NCI-H510A (cell line): ENCODE data around the gene PMPCA.
"Not testable (repeated sequence)": the region's sequence is repeated elsewhere in the genome, so short reads cannot be mapped to it uniquely, and the experiment has no call there.

ENCODE experiments used
- DNase-seq: peaks from one replicate; lab custom pipeline; 2025; lab: John Stamatoyannopoulos, UW

Gene PMPCA

DNA sequence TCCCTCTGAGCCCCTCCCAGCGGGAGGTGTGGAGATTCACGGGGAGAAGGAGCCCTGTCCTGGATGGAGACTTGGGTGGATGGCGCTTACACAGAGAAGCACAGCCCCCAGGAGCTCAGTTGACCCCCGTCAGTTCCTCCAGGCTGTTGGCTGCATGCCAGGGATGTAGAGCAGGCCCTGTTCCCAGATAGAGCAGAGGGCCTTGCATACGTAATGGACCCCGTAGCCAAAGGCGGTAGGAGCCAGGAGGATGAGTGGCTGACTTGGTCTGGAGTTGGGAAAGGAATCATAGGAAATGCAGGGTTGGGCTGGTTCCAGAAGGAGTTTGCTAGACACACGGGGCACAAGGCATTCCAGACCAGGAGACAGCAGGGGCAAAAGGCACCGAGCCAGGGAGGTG lies 2.5 kb downstream of the PMPCA start:
- no peak for DNase-seq

DNA sequence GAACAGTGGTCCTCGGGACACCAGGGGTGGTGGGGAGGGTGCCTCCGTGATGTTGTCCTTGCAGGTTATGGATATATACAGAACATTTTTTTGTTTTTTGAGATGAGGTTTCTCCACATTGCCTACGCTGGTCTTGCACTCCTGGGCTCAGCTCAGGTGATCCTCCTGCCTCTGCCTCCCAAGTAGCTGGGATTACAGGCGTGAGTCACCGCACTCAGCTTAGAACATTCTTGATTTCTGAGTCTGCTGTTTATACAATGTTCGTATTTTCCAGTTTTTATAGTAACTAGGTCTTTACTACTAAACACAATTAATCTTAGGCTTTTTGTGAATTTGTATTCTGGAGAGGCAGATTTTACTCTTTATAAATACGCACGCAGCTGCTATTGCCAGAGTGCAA lies 6.0 kb downstream of the PMPCA start:
- no peak for DNase-seq

DNA sequence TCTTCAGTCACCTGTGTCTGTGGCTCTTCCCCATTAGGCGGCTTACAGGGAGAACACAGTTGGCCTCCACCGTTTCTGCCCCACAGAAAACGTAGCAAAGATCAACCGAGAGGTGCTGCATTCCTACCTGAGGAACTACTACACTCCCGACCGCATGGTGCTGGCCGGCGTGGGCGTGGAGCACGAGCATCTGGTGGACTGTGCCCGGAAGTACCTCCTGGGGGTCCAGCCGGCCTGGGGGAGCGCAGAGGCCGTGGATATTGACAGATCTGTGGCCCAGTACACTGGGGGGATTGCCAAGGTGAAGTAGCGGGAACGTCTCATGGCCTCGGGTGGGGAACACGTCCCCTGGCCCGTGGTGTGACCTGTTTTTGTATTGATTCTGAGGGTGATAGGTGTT lies 6.5 kb downstream of the PMPCA start:
- no peak for DNase-seq

DNA sequence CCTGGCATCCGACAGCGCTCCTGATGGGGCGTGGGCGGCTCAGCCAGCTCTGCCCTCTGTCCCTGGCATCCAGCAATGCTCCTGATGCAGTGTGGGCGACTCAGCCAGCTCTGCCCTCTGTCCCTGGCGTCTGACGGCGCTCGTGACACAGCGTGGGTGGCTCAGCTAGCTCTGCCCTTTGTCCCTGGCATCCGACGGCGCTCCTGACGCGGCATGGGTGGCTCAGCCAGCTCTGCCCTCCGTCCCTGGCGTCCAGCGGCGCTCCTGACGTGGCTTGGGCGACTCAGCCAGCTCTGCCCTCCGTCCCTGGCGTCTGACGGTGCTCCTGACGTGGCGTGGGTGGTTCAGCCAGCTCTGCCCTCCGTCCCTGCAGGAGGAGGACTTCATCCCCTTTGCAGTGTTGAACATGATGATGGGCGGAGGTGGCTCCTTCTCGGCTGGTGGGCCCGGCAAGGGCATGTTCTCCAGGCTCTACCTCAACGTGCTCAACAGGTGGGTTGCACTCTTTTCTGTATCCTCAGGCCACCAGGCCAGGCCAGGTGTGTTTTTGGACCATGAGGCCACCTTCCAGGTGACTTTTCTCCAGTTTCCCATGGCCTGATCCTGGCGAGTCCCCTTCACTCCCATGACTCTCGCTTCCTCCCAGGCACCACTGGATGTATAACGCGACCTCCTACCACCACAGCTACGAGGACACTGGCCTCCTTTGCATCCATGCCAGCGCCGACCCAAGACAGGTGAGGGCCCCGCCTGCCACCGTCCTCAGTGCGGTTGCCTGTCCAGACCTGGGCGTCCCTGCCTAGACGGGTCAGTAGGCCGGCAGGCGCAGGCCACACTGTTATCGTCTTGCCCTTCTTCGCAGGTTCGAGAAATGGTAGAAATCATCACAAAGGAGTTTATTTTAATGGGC lies 8.0 kb downstream of the PMPCA start:
- no peak for DNase-seq

DNA sequence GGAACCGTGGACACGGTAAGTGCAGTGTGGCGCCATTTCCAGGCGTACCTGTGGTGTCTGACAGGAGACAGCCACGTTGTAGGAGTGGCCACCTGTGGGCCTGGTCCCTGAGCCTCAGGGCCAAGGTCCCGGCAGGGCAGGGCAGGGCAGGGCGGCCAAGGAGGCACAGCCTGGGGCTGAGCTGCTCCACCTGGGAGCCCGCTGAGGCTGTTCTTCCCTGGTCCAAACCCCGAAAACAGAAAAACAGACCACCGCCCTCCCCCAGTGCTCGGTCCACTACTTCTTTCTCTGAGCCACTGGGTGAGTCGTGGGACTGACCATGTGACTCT lies 8.6 kb downstream of the PMPCA start:
- DNase-seq, result no peak

DNA sequence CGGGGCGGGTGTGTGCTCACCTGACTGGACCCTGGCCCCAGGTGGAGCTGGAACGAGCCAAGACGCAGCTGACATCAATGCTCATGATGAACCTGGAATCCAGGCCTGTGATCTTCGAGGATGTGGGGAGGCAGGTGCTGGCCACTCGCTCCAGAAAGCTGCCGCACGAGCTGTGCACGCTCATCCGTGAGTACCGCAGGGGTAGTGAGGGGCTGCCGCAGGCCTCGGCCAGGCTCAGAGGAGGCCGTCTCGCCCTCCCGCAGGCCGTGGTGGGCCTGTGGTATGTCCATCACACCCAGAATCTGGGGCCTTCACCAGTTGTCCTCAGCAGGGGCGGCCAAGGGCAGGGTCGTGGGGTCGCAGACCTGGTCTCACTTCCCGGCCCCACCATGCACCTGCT lies 11.3 kb downstream of the PMPCA start:
- no peak for DNase-seq

DNA sequence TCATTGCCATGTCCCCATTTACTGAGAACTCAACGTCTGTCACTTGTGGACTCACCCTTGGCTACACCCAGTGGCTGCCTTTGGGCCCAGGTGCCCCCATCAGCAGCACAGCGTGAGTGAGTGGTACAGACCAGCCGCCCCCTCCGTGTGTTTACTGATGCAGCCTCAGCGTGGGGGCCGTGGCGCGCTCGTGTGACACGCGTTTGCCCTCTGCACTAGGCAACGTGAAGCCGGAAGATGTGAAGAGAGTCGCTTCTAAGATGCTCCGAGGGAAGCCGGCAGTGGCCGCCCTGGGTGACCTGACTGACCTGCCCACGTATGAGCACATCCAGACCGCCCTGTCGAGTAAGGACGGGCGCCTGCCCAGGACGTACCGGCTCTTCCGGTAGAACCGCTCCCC lies 12.4 kb downstream of the PMPCA start:
- DNase-seq, result no peak

DNA sequence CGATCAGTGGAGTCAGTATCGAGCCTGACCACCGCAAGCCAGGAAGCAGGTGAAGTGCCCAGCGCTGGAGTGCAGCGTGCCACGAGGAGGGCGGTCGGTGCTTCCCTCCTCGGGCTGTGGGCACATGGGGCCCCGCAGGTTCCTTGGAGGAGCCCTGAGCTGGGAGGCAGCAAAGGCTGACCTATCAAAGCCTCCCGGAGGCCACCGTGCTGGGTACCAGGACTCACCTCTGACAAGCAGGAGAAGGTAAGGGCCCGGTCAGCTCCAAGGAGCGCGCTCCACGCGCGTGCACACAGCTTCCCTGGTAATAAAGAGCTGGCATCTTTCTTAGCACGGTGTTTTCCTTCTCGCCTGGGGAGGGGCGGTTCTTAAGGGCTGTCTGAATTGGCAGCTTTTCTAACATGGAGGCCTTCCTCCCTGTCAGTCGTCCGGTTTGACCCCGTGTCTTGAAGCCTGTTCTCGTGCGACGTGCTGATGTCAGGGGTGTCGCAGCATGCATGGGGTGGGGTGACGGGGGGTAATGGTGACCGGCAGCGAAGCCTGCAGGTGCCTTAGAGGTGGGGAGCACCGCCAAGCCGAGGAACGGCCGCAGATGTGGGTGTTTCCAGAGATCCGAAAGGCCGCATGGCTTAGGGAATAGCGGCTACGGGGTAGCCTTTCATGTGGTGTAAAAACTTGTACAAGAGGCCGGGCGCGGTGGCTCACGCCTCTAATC lies 13.1 kb downstream of the PMPCA start:
- no peak for DNase-seq

DNA sequence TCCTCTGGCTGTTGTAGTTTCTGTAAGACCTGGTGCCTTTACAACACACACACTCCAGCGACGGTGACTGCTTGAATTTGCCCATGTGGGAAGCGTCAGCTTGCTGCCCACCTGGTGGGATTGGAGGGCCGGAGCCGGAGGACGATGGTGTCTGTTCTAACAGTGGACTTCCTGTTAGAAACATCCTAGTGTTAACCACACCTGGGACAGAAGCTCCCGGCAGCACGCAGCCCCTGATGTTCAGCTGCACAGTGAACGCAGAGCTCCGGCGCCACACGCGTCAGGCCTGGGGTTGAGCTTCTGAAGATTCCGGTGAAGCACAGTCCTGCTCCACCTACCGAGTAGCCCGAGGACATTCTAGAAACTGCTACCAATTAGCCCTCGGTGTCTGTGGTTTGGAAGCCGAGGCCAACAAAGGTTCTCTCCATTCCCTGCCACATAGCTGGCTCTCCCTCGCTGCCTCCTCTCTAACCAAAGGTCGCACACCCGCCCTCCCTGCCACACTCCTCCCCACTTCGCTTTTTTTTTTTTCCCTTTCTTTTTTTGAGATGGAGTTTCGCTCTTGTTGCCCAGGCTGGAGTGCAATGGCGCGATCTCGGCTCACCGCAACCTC lies 14.4 kb downstream of the PMPCA start:
- DNase-seq, result no peak

DNA sequence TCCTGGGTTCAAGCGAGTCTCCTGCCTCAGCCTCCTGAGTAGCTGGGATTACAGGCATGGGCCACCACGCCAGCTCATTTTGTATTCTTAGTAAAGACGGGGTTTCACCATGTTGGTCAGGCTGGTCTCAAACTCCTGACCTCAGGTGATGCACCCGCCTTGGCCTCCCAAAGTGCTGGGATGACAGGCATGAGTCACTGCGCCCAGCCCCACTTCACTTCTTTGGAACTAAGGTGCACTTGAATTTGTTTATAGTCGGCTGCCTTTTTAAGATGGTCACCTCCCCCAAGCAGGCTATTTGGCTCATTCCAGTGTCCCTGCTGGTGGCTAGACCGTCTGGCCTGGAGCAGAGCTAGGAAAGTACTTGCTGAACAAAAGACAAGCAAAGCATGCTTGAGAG lies 14.9 kb downstream of the PMPCA start:
- DNase-seq, result not testable (repeated sequence)

DNA sequence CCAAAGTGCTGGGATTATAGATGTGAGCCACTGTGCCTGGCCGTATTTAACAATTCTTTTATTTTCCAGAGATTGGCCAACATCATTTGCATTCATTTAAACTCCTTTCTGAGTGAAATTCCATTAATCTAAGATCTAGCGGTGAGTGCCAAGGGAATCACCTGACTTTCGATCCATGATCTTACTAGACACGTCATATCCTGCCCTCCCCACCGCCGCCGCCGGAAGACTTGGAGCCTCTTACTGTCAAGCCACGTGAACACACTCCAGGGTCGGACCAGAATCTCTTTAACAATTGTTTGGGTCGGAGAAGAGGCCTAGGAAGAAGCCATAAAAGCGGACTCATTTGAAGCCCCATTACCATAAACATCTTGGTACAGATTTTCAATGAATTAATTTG lies 16.3 kb downstream of the PMPCA start:
- no peak for DNase-seq

DNA sequence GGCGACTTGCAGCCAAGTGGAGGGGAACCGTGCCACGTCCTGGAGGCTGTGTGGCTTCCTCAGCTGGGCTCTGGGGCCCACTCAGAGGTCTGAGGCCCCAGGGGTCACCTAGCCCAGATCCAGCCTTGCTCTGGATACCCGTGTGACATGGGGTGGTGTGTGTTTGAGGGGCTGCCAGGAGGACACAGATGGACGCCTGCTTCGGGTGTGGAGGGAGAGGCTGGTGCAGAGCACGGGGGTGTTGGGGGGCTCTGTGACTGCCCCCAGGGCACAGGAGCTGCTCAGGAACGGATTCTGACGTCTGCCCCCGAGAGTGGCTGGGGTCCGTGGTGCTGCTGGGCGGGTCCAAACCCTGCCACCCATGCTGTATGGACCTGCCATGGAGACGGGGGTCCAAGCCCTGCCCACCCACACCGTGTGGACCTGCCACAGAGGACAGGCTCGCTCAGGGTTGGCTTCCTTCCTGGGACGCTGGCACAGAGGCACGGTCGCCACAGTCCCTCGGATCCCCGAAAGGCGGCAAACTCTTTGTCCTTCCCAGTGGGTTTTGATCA lies 18.7 kb downstream of the PMPCA start:
- no peak for DNase-seq

DNA sequence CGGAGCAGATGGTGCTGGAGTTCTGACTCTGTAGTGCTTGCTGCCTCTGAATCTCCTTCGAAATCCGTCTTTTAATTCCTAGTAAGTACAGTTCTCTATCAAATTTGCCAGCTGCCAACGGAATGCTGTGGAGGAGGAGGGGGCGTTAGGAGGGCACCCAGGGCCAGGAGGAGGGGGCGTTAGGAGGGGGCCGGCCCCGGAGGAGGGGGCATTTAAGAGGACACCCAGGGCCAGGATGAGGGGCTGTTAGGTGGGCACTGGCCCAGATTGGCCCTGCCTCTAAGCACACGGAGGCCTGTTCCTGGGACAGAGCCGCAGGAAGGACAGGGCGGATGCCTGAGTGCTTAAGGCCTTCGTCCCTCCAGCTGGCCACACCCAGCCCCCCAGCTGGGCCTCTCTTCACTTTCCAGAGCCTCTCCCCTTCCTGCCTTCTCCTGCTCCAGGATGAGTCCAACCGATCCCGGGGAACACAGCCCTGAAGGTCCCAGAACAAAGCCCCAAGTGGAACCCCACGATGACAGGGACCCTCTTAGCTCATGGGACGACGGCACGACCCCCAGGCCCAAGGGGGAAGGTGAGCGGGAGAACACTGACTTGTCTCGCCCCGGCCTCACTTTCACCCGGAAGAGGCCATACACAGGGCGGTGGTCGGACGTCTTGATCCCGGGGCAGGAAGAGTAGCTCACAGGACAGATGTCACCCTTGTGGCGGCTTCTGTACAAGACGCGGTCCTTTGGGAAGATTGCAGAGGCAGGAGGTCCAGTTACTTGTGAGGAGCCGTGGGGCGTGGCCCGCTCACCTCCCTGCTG lies 19.4 kb downstream of the PMPCA start:
- DNase-seq, result no peak

DNA sequence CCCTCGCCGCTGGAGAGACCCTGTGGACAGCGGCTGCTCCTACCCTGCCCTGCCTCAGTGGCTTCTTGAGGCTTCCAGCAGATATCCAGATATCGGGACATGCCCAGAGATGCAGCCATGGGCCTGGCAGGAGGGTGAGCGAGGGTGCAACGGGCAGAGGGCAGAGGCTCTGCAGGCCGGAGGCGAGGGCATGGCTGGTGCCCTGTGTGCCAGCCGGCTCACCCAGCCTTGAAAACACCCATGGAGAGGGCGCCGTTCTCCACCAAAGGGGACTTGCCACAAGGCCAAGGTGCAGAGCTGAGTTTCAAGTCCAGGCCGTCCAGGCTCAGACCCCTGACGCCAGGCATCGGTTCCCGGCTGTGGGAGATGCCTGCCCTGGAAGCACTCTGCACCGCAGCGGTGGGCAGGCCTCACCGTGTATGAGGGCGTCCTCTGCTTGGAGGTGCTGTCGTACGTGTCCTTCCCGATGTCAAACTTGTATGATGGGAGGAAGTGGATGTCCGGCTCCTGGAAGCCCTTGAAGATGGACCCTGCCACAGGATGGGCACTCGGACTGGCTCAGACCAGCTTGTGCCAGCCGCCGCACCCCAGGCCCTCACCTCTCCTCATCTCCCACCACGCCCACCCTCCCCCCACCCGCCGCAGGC lies 20.3 kb downstream of the PMPCA start:
- no peak for DNase-seq

DNA sequence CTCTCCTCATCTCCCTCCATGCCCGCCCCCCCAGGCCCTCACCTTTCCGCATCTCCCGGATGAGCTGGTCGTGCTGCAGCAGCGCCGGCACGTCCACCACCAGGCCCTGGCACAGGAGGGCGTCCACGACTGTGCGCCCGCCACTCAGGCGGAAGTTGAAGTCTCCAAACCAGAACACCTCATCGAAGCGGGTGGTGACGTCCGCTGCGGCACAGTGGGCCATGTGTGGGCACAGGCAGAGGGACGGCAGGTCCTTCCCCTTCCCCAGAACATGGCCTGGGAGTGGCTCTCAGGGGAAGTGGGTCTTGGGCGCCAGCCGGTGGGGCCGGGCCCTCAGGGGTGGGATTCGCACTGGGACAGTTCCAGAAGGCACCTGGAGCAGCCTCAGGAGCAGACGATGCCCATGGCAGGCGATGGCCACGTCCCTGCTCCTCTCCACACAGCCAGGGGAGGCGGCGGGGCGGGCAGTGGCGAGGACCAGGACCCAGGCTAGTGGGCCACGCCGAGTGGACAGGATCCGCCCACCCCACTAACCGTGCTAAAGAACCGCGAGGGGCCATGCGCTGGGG lies 21.4 kb downstream of the PMPCA start:
- DNase-seq, result no peak

DNA sequence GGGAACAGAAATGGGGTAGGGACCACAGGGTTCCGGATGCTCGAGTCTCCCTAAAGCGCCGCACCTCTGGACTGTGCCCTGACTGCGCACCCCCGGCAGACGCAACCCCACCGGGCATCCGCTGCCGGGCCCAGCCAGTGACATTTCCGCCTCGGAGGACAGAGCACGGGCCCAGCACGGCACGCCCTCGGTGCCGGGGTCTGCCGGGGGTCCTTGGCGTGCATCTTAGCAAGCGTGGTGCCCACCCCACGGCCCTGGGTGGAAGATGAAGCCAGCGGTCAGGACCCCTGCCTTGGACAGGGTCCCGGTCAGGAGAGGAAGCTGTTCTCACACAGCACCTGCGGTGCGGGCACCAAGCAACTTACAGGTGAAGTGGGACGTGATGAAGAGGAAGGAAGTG lies 22.1 kb downstream of the PMPCA start:
- no peak for DNase-seq

DNA sequence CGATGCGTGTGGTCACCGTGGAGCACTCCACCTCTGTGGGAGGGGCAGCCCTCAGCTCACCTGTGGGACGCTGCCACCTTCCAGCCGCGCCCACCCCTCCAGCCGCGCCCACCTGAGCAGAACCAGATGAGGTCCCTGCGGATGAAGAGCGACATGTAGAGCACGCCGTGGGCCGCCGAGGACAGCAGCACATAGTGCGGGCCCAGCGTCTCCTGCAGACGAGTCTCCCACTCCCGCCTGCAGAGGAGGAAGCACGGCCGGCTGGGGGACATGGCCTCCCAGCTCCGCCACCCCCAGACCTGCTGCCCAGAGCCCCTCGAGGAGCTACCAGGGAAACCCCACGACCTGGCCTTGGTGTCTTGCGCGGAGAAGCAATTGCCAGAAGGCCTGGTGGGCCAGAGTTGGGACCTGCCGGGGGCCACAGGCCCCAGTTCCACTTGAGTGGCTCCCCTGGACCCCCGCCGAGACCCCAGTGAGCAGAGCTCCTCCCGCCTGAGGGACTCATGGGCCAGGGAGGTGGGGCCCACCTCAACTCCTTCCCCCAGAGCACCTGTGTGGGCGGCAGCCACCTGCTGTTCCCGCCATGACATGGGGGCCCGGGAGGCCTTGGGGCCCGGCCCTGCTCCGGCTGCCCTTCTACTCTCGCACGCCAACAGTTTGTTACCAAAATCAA lies 22.7 kb downstream of the PMPCA start:
- DNase-seq, result no peak

DNA sequence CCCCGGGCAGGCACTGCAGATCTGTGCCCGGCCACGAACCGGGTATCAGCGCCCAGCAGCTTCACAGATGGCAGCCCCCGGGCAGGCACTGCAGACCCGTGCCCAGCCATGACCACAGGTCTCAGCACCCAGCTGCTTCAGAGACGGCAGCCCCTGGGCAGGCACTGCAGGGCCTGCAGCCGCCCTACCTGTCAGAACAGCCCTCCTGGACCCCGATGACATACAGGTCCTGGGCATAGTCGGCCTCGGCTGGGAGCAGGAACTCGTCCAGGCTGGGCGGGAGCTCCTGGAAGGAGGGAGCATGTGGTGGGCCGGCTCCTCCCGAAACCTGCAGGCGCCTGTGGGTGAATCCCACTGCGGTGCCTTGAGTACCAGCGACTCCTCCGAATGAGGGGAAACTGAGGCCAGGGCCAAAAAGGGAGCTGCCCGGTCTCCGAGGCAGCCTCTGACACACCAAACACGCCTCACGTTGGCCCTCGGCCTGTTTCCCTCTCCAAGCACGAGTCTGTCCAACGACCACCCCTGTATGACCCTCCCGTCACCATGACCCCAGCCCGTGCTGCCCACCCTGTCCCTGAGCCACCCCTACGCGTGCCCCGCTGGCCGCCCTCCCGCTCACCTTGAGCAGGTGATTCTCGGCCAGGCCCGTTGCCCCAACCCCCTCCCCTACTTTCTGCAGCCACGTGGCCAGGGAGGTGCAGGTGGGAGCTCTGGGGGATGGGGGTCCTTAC lies 23.6 kb downstream of the PMPCA start:
- no peak for DNase-seq

DNA sequence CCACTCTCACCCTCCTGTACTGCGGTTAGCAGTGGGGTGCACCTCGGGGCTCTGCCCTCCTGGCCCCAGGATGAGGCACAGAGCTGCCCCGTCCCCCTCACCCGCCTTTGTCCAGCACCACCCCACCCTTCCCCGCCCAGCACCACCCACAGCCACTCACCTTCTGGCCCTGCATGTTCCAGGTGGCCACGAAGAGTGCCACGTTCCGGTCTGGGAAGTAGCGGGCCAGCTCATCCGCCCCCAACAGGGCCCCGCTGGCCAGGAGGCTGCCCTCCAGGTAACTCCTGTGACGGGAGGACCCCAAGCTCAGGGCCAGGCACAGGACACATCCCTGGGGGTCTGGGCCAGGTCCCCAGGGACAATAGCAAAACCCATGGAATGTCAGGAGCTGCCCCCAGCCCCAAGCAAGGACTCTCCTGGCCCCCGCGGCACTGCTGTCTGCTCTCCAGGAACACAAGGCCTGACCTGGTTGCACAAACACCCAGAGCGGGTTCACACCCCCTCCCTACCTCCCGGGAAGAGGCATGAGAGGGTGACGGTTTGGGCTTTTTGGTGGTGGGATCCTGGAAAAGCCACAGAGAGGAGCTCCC lies 24.2 kb downstream of the PMPCA start:
- no peak for DNase-seq
